Heart right ventricle (tissue), 16 donors: ENCODE results near the gene HNRNPA2B1. TPM values are rescaled to one million over a fixed set of nuclear protein-coding genes. Genes with fewer than 3 reads are reported as not detected.

Experiments
- ATAC-seq, 8 donors: fragments of 200-7000 bp; cut with Tn5 transposase; one replicate each; pipeline ENCODE4 v1.9.1; 2020; ENCODE audit warnings: mild to moderate bottlenecking in 8 of 8, moderate library complexity in 8 of 8, moderate number of reproducible peaks in 1 of 8
- DNase-seq, 2 donors: peaks; one replicate each; pipeline ENCODE4 v3.0.0-alpha.2; 2020
- H3K27ac ChIP-seq, 10 donors: fragments of 200-600 bp; sonication (generic) in 2 of 10; one replicate each; pipeline versions ENCODE4 v1.5.0 to v1.8.0; 2020 to 2022; ENCODE audit warnings: mild to moderate bottlenecking in 3 of 10
- H3K27me3 ChIP-seq, 7 donors: fragments of 200-600 bp; one replicate each; pipeline ENCODE4 v1.8.0; 2021 to 2022; ENCODE audit warnings: mild to moderate bottlenecking in 2 of 7
- H3K36me3 ChIP-seq, 9 donors: fragments of 200-600 bp; sonication (generic) in 1 of 9; one replicate each; pipeline versions ENCODE4 v1.5.0 to v1.8.0; 2020 to 2022; ENCODE audit warnings: mild to moderate bottlenecking in 2 of 9
- H3K4me1 ChIP-seq, 9 donors: fragments of 200-600 bp; sonication (generic) in 1 of 9; one replicate each; pipeline versions ENCODE4 v1.5.0 to v1.8.0; 2020 to 2022; ENCODE audit warnings: mild to moderate bottlenecking in 4 of 9
- H3K4me3 ChIP-seq, 10 donors: fragments of 200-600 bp; sonication (generic) in 2 of 10; one replicate each; pipeline versions ENCODE4 v1.5.0 to v1.8.0; 2020 to 2022; ENCODE audit warnings: mild to moderate bottlenecking in 7 of 10, moderate library complexity in 2 of 10
- H3K9me3 ChIP-seq, 11 donors: fragments of 200-600 bp in 10 of 11; sonication (generic) in 2 of 11; one replicate each; pipeline versions ENCODE4 v1.5.0 to v1.8.0; 2013 to 2022; ENCODE audit warnings: mild to moderate bottlenecking in 2 of 11, control low read depth in 1 of 11, moderate library complexity in 1 of 11
- WGBS, 2 donors: extraction: QIAGEN DNeasy Blood & Tissue Kit; methylation state at CpG; one replicate each; pipeline ENCODE4 v1.1.7; 2013; ENCODE audit warnings: inconsistent platforms in 1 of 2; 5-methylcytosine and 5-hydroxymethylcytosine counted together
- intact Hi-C, 10 donors: fragments of 100-400 bp; cut with DNase I; formaldehyde crosslinking; loops; one replicate each; pipeline versions ENCODE4 v1.11.1 to v1.14.2; 2022
- polyA plus RNA-seq, 2 donors: library from polyadenylated mRNA; stranded (reverse); fragments of 200-250 nt; gene quantifications; one replicate each; pipeline ENCODE4 v1.2.3, GENCODE V29; 2013
- total RNA-seq, 10 donors: library from RNA; stranded (reverse); fragmentation: NEBNext Ultra II Directional in 3 of 10; extraction: Animal tissue kit (Norgen Biotek cat#: 25700) in 3 of 10; gene quantifications; one replicate each; pipeline versions ENCODE4 v1.2.1 to v1.2.4, GENCODE V29; 2021 to 2023
- TF ChIP-seq, protein P1 (sequence below), 9 donors: fragments of 200-600 bp; sonication (generic) in 2 of 9; IDR thresholded peaks; one replicate each; pipeline versions ENCODE4 v1.5.0 to v1.8.0; 2021 to 2022; ENCODE audit warnings: antibody characterized with exemption in 9 of 9, mild to moderate bottlenecking in 5 of 9, moderate library complexity in 1 of 9
- donor health status: Arrhythmogenic right ventricular cardiomyopathy.
- donor health status: ischemic (EF 13 %, LVEDD 7.1; RV severe dilation, severe dysfunction).
- donor health status: healthy with polysubstance abuse.
- donor health status: DM: no; HTN: yes; CAD: no.
- donor health status: DM: no; HTN: no; CAD: no.
- donor health status: ischemic (EF 25% LVEDD 6.9; RV normal size, moderate dysfunction).
- donor health status: ischemic (EF 25% LVEDD 5.7; RV mildly dilated, moderate dysfunction).
- donor health status: healthy.
- donor health status: DM: yes; HTN: yes; CAD: no.
- donor health status: Ischemic cardiomyopathy.
- donor health status: ischemic (EF 35%, LVEDD 5.7; RV mildly dilated, moderate dysfunction).
- donor health status: nonischemic (EF 11% LVEDD 7.7; RV severe dilation, severe dysfunction).
- donor health status: DM: yes; HTN: yes; CAD: no.
- donor health status: PGD.
- donor health status: ischemic (EF 29% LVEDD 5.4; RV normal size, mild dysfunction).
- donor health status: nonischemic (EF 23%, LVEDD 6.1; RV moderate dilation, normal function).

Gene HNRNPA2B1
- total and polyA plus RNA-seq, 12 donors, result 364 to 667 (median 404) TPM

DNA sequence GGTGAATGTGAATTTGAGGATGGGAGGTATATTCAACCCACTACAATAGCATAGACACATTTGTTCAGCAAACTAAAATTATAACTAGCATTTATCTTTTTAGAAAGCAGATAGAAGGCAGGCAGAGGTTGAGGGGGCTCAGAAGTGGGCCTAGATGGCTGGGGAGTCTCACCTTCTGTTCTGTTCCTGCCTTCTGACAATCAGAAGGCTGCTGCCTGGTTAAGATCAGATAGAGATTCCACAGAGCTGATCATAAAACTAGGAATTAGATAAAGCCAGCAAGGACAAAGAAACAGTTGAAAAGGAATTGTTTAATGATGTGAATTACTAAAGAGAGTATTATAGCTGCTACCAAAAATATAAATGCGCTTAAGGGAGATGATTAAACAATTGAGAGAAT, 60.2 kb downstream of the HNRNPA2B1 start:
- 100% methylated on average over 1 of the region's 1 CpG for WGBS, 2 donors
- TF ChIP-seq, protein P1, sequence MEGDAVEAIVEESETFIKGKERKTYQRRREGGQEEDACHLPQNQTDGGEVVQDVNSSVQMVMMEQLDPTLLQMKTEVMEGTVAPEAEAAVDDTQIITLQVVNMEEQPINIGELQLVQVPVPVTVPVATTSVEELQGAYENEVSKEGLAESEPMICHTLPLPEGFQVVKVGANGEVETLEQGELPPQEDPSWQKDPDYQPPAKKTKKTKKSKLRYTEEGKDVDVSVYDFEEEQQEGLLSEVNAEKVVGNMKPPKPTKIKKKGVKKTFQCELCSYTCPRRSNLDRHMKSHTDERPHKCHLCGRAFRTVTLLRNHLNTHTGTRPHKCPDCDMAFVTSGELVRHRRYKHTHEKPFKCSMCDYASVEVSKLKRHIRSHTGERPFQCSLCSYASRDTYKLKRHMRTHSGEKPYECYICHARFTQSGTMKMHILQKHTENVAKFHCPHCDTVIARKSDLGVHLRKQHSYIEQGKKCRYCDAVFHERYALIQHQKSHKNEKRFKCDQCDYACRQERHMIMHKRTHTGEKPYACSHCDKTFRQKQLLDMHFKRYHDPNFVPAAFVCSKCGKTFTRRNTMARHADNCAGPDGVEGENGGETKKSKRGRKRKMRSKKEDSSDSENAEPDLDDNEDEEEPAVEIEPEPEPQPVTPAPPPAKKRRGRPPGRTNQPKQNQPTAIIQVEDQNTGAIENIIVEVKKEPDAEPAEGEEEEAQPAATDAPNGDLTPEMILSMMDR (IDR thresholded peaks at IDR 0.05), result no peak
- peaks cover 0 to 7% (median 0%) of the 10 kb centered on the region in 11 donors for H3K9me3 ChIP-seq

More for the DNA sequence above, 60.2 kb downstream of the HNRNPA2B1 start:
- intact Hi-C loops, result no loop called here
- Histone ChIP-seq H3K36me3 (no peaks in the 10 kb centered on the region), H3K27ac (no peak overlapping the region), H3K27me3 (peaks cover 0 to 16% (median 9%) of the 10 kb centered on the region in 7 donors), H3K4me3 (no peak overlapping the region), H3K4me1 (peaks cover 0 to 7% (median 0%) of the 10 kb centered on the region in 9 donors)
- no peak for DNase-seq
- ATAC-seq, result no peak

Other genes starting within 250 kb of the HNRNPA2B1 start
- gene NFE2L3, start 48.5 kb downstream of the HNRNPA2B1 start, total RNA-seq, result 1 to 10 TPM in 5 of 10 donors, under 1 TPM in 5; 0.32 to 4.1 (median 1.1) TPM
- gene NFE2L3, start 48.5 kb downstream of the HNRNPA2B1 start, polyA plus RNA-seq, result 1 to 10 TPM in 1 of 2 donors, under 1 TPM in 1; 0.80 to 2.1 TPM
- 10 to 100 TPM; 49.0 to 72.6 (median 58.6) TPM for gene CBX3, start 999 bp upstream of the HNRNPA2B1 start, total RNA-seq
- gene CBX3, start 999 bp upstream of the HNRNPA2B1 start, polyA plus RNA-seq, result 10 to 100 TPM; 55.0 to 60.6 TPM
- gene SNX10, start 91.1 kb upstream of the HNRNPA2B1 start, total RNA-seq, result 10 to 100 TPM in 1 of 10 donors, 1 to 10 TPM in 9; 1.0 to 11.9 (median 1.8) TPM
- gene SNX10, start 91.1 kb upstream of the HNRNPA2B1 start, polyA plus RNA-seq, result under 1 TPM; 0.75 to 0.88 TPM